Right kidney (tissue), 1 donor: ENCODE data around the gene COX7A1.

Experiments
- DNase-seq: peaks from one replicate; pipeline ENCODE4 v3.0.0-alpha.2; 2016

Gene COX7A1

GRCh38 chr19:36113425-36113824, 38.8 kb downstream of the COX7A1 start:
- DNase-seq, result no peak

- no peak for DNase-seq
Observed at GRCh38 chr19:36112678-36113077, 39.6 kb downstream of the COX7A1 start.

- DNase-seq, result no peak
Observed at GRCh38 chr19:36111200-36111539, 41.1 kb downstream of the COX7A1 start.

GRCh38 chr19:36110487-36111199, 41.6 kb downstream of the COX7A1 start, which contains the start of gene OVOL3:
Gene OVOL3 (plus strand): TSS chr19:36111143. CDS start chr19:36111203, 60 bp downstream.
- no peak for DNase-seq

GRCh38 chr19:36108684-36109083, 43.6 kb downstream of the COX7A1 start:
- DNase-seq, result no peak

GRCh38 chr19:36106991-36107390, 45.3 kb downstream of the COX7A1 start:
- DNase-seq, result no peak

GRCh38 chr19:36106441-36106840, 45.8 kb downstream of the COX7A1 start:
- DNase-seq, result no peak

- DNase-seq, result no peak
Observed at GRCh38 chr19:36103842-36104552, 48.2 kb downstream of the COX7A1 start.

GRCh38 chr19:36103040-36103626, 49.1 kb downstream of the COX7A1 start:
- no peak for DNase-seq

GRCh38 chr19:36101550-36102327, 50.5 kb downstream of the COX7A1 start:
- no peak for DNase-seq
